ENCODE data around the gene TRAPPC5.

DNA sequence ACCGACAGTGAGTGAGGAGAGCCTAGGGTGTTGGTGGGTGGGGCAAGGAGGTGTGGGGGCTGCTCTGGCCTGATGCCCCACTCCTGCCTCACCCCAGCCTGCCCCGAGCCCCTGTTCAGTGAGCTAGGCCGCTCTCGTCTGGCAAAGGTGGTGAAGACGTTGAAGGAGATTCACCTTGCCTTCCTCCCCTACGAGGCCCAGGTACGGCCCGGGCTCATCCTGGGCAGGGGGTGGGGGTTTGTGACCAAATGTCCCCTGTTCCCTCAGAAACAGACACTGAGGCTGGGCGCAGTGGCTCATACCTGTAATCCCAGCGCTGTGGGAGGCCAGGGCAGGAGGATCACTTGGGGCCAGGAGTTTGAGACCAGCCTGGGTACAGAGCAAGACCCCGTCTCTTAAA, 39.8 kb upstream of the TRAPPC5 start:
- TF ChIP-seq, protein P1, sequence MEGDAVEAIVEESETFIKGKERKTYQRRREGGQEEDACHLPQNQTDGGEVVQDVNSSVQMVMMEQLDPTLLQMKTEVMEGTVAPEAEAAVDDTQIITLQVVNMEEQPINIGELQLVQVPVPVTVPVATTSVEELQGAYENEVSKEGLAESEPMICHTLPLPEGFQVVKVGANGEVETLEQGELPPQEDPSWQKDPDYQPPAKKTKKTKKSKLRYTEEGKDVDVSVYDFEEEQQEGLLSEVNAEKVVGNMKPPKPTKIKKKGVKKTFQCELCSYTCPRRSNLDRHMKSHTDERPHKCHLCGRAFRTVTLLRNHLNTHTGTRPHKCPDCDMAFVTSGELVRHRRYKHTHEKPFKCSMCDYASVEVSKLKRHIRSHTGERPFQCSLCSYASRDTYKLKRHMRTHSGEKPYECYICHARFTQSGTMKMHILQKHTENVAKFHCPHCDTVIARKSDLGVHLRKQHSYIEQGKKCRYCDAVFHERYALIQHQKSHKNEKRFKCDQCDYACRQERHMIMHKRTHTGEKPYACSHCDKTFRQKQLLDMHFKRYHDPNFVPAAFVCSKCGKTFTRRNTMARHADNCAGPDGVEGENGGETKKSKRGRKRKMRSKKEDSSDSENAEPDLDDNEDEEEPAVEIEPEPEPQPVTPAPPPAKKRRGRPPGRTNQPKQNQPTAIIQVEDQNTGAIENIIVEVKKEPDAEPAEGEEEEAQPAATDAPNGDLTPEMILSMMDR (IDR thresholded peaks at IDR 0.05): no peak
- TF ChIP-seq EP300 (IDR thresholded peaks at IDR 0.05; ENCODE audit: low read depth): no peak

All from transverse colon (tissue), 3 donors.